ENCODE measurements around the gene SCLY.
"Not testable (repeated sequence)": the region's sequence is repeated elsewhere in the genome, so short reads cannot be mapped to it uniquely, and the experiment has no call there.

The SCLY gene

DNA sequence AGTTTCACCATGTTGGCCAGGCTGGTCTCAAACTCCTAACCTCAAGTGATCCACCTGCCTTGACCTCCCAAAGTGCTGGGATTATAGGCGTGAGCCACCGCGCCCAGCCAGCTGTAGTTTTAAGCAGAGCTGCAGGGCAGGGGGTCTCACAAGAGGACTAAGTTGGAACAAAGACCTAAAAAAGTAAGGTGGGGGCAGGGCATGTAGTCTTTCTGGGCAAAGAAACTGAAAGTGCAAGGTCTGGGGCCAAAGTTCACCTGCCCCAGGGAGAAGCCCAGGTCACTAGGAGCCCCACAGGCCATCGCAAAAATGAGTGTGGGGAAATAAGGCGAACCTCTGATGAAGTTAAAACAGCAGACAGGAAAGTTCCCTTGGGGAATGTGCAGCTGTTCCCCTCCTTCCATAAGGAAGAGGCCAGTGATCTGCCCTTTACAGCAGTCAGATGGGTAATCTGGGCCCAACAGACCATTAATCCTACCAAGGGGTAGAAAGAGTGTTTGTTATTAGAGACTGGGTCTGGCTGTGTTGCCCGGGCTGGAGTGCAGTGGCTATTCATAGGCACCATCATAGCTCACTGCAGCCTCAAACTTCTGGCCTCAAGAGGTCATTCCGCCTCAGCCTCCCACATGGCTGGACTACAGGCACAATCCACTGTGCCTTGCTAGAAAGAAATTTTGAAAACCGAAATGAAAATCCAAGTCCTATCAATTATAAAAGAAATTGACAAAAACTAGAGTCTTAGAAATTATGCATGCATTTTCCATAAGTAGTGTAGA lies 2.8 kb downstream of the SCLY start:
- TF ChIP-seq, protein P1, sequence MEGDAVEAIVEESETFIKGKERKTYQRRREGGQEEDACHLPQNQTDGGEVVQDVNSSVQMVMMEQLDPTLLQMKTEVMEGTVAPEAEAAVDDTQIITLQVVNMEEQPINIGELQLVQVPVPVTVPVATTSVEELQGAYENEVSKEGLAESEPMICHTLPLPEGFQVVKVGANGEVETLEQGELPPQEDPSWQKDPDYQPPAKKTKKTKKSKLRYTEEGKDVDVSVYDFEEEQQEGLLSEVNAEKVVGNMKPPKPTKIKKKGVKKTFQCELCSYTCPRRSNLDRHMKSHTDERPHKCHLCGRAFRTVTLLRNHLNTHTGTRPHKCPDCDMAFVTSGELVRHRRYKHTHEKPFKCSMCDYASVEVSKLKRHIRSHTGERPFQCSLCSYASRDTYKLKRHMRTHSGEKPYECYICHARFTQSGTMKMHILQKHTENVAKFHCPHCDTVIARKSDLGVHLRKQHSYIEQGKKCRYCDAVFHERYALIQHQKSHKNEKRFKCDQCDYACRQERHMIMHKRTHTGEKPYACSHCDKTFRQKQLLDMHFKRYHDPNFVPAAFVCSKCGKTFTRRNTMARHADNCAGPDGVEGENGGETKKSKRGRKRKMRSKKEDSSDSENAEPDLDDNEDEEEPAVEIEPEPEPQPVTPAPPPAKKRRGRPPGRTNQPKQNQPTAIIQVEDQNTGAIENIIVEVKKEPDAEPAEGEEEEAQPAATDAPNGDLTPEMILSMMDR (IDR thresholded peaks at IDR 0.05; ENCODE audit: low read depth, low read length, missing control alignments) = no peak
- H3K4me3 ChIP-seq (ENCODE audit: low read depth, low read length) = no peak overlapping the region
- DNase-seq (ENCODE audit: low read depth) = no peak

DNA sequence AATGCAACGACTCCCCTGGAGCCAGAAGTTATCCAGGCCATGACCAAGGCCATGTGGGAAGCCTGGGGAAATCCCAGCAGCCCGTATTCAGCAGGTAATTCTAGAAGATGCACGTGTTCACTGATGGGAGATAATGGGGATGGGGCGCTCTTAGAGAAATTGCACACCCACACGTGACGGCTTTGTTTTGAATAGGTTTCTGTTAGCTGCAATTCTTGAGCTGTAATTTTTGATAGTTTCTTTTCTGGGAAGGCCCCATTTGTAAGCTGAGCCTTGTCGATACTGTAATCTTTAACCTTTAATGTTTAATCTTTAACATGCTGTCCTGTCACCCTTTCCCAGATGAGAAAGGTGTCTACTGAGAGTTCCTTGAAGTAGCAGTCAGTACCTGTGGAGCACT lies 3.6 kb downstream of the SCLY start:
- TF ChIP-seq, protein P1 (IDR thresholded peaks at IDR 0.05; ENCODE audit: low read depth, low read length, missing control alignments) = no peak
- no peak overlapping the region for H3K4me3 ChIP-seq (ENCODE audit: low read depth, low read length)
- DNase-seq (ENCODE audit: low read depth) = no peak

DNA sequence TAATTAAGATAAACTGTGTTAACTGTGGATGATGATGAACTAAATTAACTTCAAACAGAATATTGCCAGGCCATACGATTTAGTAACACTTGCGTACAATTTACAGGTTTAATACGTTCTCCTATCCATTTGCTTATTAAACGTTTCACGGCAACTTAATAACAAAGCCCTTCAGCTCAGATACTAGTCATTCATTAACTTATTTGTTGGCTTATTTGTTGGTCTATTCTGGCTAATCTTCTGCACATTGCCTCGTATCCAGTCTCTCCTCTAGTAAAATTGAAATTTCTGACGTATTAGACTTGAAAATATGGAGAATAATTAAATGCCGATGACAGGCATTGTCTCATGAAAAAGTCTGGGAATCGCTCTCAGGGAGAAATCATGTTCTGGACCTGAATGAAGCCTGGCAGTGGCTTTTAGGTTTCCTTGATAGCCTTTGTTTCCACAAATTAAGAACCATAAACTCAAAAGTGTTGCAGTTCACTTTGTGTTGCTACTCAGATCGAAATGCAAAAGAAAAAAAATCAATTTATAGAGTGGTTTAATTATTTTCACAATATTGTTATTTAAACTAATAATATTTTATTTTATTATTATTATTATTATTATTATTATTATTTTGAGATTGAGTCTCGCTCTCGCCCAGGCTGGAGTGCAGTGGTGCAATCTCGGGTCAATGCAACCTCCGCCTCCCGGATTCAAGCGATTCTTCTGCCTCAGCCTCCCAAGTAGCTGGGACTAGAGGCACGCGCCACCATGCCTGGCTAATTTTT lies 4.5 kb downstream of the SCLY start:
- TF ChIP-seq, protein P1 (IDR thresholded peaks at IDR 0.05; ENCODE audit: low read depth, low read length, missing control alignments) = no peak
- no peak overlapping the region for H3K4me3 ChIP-seq (ENCODE audit: low read depth, low read length)
- no peak for DNase-seq (ENCODE audit: low read depth)

DNA sequence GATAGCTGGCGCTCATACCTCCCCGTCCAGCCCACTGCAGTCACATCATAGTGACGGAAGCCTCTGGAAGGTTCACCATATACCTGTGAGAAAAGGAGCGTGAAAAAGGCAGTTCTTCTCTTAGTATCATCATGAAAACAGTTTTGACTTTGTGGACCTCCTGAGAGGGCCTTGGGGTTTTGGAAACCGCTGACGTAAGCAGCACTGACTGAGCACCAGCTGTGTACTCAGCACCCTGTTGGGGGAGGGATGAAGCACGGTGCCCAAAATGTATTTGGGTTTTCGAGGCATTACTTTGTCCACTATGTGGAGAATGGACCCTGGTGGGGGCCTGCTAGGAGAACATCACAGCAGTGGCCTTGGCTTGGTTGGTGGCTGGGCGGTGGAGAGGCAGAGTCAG lies 5.4 kb downstream of the SCLY start:
- H3K4me3 ChIP-seq (ENCODE audit: low read depth, low read length) = no peak overlapping the region
- TF ChIP-seq, protein P1 (IDR thresholded peaks at IDR 0.05; ENCODE audit: low read depth, low read length, missing control alignments) = no peak
- DNase-seq (ENCODE audit: low read depth) = no peak

DNA sequence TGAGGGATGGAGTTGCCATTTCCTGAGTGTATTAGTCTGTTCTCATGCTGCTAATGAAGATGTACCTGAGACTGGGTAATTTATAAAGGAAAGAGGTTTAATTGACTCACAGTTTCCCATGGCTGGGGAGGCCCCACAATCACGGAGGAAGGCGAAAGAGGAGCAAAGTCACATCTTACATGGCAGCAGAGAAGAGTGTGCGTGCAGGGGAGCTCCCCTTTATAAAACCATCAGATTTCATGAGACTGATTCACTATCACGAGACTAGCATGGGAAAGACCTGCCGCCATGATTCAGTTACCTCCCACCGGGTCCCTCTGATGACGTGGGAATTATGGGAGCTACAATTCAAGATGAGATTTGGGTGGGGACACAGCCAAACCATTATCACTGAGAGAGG lies 5.9 kb downstream of the SCLY start:
- not testable (repeated sequence) for H3K4me3 ChIP-seq (ENCODE audit: low read depth, low read length); DNase-seq (ENCODE audit: low read depth)

DNA sequence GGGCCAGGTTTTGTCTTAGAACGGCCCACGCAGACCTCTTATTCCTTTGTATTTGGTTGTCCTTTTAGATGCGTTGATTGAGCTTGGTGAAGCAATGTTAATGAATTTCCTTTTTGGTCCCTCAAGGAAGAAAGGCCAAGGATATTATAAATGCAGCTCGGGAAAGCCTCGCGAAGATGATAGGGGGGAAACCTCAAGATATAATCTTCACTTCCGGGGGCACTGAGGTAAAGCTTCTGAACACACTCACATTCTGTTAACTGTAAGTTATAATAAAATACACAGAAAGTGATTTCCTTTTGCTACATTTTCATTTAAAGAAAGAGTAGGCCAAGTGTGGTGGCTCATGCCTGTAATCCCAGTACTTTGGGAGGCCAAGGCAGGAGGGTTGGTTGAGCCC lies 7.1 kb downstream of the SCLY start:
- H3K4me3 ChIP-seq (ENCODE audit: low read depth, low read length) = no peak overlapping the region
- TF ChIP-seq, protein P1 (IDR thresholded peaks at IDR 0.05; ENCODE audit: low read depth, low read length, missing control alignments) = no peak
- DNase-seq (ENCODE audit: low read depth) = no peak

DNA sequence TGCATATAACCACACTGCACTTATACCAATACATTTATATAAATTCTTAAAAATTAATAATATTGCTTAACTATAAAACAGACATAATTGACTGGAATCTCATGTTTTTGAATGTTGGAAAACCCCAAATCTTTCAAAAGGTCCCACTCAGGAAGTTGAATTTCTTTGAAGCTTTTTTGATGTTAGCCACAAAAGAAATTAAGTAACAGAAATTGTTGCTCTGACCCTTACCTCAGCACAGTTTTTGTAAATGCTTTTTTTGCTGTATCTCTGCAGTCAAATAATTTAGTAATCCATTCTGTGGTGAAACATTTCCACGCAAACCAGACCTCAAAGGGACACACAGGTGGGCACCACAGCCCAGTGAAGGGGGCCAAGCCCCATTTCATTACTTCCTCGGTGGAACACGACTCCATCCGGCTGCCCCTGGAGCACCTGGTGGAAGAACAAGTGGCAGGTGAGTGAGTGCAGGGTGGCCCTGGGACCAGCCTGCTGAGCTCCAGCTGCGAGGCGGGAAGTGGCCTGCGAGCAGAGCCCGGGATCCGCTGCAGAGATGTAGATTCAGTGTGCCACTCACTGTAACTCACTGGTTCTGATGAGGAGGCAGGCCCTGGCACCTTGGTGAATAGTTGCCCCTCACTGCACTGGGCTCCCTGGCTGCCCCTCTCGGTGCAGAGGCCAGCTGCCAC lies 8.4 kb downstream of the SCLY start:
- TF ChIP-seq, protein P1 (IDR thresholded peaks at IDR 0.05; ENCODE audit: low read depth, low read length, missing control alignments) = no peak
- no peak overlapping the region for H3K4me3 ChIP-seq (ENCODE audit: low read depth, low read length)
- no peak for DNase-seq (ENCODE audit: low read depth)

Data from GM12864 (cell line).